HEK293T (cell line): Measurements from ENCODE around the gene RAPGEF5.
A peak's percentile ranks its signal among the peaks of the same experiment; 100 is the strongest.
"Not testable (repeated sequence)": the region's sequence is repeated elsewhere in the genome, so short reads cannot be mapped to it uniquely, and the experiment has no call there.

Source experiments
- CTCF ChIA-PET: fragments of 350-600 bp; formaldehyde crosslinking; extraction: SDS; loops from one replicate; lab custom pipeline; 2021; ENCODE audit warnings: antibody characterized with exemption, inconsistent platforms; lab: Yijun Ruan, JAX
- POLR2A ChIA-PET: fragments of 350-600 bp; formaldehyde crosslinking; extraction: SDS; loops from one replicate; lab custom pipeline; 2020; ENCODE audit warnings: antibody characterized with exemption, inconsistent platforms; lab: Yijun Ruan, JAX
- DNase-seq: peaks from one replicate; pipeline ENCODE4 v3.0.0; 2012; ENCODE audit warnings: mixed read lengths; ENCODE audit errors: extremely low spot score
- ARNT ChIP-seq: fragments of 450-650 bp; IDR thresholded peaks from 2 replicates; pipeline ENCODE4 v1.6.1; 2017; ENCODE audit warnings: mild to moderate bottlenecking
- BHLHE40 ChIP-seq: fragments of 450-650 bp; IDR thresholded peaks from 2 replicates; pipeline ENCODE4 v1.6.1; 2016; ENCODE audit warnings: mild to moderate bottlenecking, moderate library complexity, borderline replicate concordance
- CTBP1 ChIP-seq: fragments of 450-650 bp; IDR thresholded peaks from 2 replicates; pipeline ENCODE4 v1.6.1; 2016; ENCODE audit warnings: borderline replicate concordance
- ELF4 ChIP-seq: fragments of 450-650 bp; IDR thresholded peaks from 2 replicates; pipeline ENCODE4 v1.6.1; 2017; ENCODE audit warnings: antibody characterized with exemption
- FOXA1 ChIP-seq: fragments of 450-650 bp; IDR thresholded peaks from 2 replicates; pipeline ENCODE4 v1.6.1; 2016; ENCODE audit warnings: mild to moderate bottlenecking
- FOXK2 ChIP-seq: fragments of 450-650 bp; IDR thresholded peaks from 2 replicates; pipeline ENCODE4 v1.6.1; 2016; ENCODE audit warnings: mild to moderate bottlenecking
- FOXM1 ChIP-seq: fragments of 450-650 bp; IDR thresholded peaks from 2 replicates; pipeline ENCODE4 v1.6.1; 2017; ENCODE audit warnings: mild to moderate bottlenecking, borderline replicate concordance
- HDGF ChIP-seq: fragments of 450-650 bp; IDR thresholded peaks from 2 replicates; pipeline ENCODE4 v1.6.1; 2017; ENCODE audit warnings: antibody characterized with exemption, borderline replicate concordance
- L3MBTL2 ChIP-seq: fragments of 450-650 bp; conservative IDR thresholded peaks from 2 replicates; pipeline ENCODE4 v1.6.1; 2016; ENCODE audit warnings: mild to moderate bottlenecking
- LEF1 ChIP-seq: fragments of 450-650 bp; IDR thresholded peaks from 2 replicates; pipeline ENCODE4 v1.6.1; 2017; ENCODE audit warnings: mild to moderate bottlenecking, borderline replicate concordance
- NFRKB ChIP-seq: fragments of 450-650 bp; IDR thresholded peaks from 2 replicates; pipeline ENCODE4 v1.6.1; 2016; ENCODE audit warnings: mild to moderate bottlenecking, moderate library complexity
- SP1 ChIP-seq: fragments of 450-650 bp; IDR thresholded peaks from 2 replicates; pipeline ENCODE4 v1.6.1; 2017
- SUZ12 ChIP-seq: fragments of 450-650 bp; IDR thresholded peaks from 2 replicates; pipeline ENCODE4 v1.6.1; 2016; ENCODE audit warnings: mild to moderate bottlenecking
- TARDBP ChIP-seq: fragments of 450-650 bp; IDR thresholded peaks from 2 replicates; pipeline ENCODE4 v1.6.1; 2016
- ZNF384 ChIP-seq: fragments of 450-650 bp; IDR thresholded peaks from 2 replicates; pipeline ENCODE4 v1.6.1; 2016
- TF ChIP-seq, protein P1 (sequence below): fragments of 450-650 bp; IDR thresholded peaks from 2 replicates; pipeline ENCODE4 v1.6.1; 2016

RAPGEF5 gene

DNA sequence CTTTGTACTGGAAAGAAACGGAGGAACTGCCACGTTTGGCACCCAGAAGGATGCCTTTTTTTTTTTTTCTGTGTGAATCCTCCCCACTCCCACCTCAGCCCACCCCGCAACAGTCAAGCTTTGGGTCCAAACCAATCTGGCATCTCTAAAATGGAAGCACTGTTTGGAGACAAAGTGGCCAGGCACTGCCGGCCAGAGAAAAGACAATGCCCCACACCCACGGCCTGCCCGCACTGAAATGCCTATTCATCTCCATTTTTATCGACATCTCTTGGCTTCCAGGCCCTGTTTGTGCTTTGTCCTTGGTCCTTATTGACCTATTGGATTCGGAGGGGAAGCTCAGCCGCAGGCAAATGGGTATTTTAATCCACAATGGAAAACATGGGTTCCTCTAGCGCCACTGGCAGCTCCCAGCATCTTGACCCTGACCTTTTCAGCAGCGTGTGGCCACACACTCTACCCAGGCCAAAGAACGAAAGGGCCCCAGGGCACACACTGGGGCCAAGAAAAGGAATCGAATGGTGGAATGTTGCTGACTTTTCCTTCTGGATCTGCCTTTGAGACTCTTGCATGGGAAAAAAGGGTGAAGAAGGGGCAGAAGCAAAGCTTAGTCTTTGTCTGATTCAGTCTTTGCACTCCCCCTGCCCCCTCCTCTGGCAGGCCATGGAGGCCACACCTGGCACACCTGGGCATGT, 248.7 kb downstream of the RAPGEF5 start:
- POLR2A ChIA-PET: no interaction called here
- CTCF ChIA-PET: interaction anchor here (0.6 to 1.4 kb wide), 2 partner anchors 33 to 366 kb away, joined by 3 to 5 read pairs; no protein-coding TSS in a partner anchor
- no peak for DNase-seq
- no peak for TF ChIP-seq CTBP1
- TF ChIP-seq TARDBP: no peak
- TF ChIP-seq NFRKB: no peak
- TF ChIP-seq ZNF384: no peak

DNA sequence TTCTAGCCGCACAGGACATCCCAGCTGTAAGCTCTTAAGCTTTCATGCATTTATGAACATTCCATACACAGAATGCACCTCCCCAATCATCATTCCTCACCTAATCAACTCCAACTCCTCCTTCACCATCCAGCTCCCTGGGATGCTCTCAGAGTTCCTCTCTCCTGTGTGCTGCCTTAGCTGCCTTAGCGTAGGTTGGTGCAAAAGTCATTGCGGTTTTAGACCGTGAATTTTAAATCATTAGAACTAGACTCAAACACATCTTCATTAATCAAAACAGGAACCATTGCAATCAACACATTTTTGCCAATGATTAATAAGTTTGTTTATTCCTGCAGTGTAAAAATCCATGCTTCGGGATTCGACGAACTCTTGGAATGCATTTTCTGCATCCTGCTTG, 251.4 kb downstream of the RAPGEF5 start:
- TF ChIP-seq TARDBP (no peak), ARNT (no peak), ZNF384 (no peak), L3MBTL2 (no peak), NFRKB (no peak), ELF4 (no peak), LEF1 (no peak), SUZ12 (no peak), HDGF (no peak), FOXA1 (no peak), CTBP1 (no peak)
- no peak for DNase-seq
- POLR2A ChIA-PET: no interaction called here
- CTCF ChIA-PET: no interaction called here

DNA sequence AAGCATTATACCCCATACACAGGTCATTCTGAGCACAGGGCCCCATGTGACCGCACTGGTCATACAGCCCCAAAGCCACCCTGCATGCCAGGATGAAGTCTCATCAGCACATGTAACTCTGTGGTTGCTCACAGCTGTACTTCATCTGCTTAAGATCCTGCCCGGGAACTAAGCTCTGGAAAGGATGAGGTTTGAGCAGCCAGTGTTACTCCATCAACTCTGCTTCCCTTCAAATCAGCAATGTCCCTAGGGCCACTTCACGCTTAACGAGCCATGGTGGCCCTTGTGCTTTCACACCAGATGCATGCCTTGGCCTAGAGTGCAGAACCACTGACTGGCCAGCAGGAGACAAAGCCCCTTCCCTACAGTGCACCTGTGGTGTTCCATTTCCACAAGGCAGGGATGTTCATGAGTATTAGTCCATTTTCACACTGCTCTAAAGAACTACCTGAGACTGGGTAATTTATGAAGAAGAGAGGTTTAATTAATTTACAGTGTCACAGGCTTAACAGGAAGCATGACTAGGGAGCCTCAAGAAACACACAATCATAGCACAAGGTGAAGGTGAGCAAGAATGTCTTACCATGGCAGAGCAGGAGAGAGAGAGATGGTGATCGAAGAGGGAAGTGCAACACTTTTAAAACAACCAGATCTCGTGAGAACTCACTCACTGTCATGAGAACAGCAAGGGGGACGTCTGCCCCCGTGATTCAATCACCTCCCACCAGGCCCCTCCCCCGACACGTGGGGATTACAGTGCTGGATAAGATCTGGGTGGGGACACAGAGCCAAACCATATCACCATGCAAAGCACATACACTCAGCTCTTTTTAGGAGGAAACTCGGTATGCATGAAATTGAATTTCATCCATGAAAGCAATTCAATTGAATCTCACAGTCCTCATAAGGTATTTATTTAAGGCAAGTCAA, 262.3 kb downstream of the RAPGEF5 start:
- CTCF ChIA-PET: interaction anchor here (0.7 to 1.1 kb wide), 3 partner anchors 15 to 356 kb away, joined by 3 read pairs; no protein-coding TSS in a partner anchor
- POLR2A ChIA-PET: interaction anchor here (1.6 kb wide), 1 partner anchor 11 kb away, joined by 3 read pairs; no protein-coding TSS in a partner anchor
- DNase-seq: no peak
- TF ChIP-seq LEF1 (no peak), CTBP1 (no peak), SUZ12 (no peak), ZNF384 (no peak), L3MBTL2 (peak; percentile 59; the same call in 1 of the 2 replicates)

DNA sequence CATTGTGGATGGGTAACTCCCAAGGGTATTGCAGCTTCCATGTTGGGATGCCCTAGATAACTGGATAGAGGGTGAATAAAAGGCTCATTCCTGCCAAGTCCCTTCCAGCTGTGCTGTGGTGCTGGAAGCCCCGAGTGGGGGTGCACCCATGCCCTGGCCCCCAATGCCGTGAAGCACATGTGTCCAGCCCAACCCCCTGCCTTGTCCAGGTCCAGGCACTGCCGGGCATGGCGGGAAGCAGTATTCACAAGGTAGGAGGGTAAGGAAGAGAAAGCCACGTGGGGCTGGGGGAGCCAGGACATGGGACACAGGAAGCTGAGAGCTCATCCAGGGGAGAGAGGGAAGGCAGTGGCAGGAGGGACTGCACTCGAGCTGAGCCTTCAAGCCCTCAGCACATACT, 263.0 kb downstream of the RAPGEF5 start:
- no peak for DNase-seq
- CTCF ChIA-PET: interaction anchor here (0.7 to 1.1 kb wide), 2 partner anchors 11 to 16 kb away, joined by 3 read pairs; no protein-coding TSS in a partner anchor
- TF ChIP-seq CTBP1: no peak
- TF ChIP-seq ELF4: no peak
- TF ChIP-seq L3MBTL2: no peak
- TF ChIP-seq, protein P1, sequence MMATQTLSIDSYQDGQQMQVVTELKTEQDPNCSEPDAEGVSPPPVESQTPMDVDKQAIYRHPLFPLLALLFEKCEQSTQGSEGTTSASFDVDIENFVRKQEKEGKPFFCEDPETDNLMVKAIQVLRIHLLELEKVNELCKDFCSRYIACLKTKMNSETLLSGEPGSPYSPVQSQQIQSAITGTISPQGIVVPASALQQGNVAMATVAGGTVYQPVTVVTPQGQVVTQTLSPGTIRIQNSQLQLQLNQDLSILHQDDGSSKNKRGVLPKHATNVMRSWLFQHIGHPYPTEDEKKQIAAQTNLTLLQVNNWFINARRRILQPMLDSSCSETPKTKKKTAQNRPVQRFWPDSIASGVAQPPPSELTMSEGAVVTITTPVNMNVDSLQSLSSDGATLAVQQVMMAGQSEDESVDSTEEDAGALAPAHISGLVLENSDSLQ: no peak
- TF ChIP-seq FOXM1: no peak
- no peak for TF ChIP-seq HDGF
- TF ChIP-seq NFRKB: no peak
- TF ChIP-seq FOXK2: no peak
- TF ChIP-seq BHLHE40: no peak
- no peak for TF ChIP-seq TARDBP
- no peak for TF ChIP-seq FOXA1
- TF ChIP-seq SP1: no peak
- no peak for TF ChIP-seq LEF1
- POLR2A ChIA-PET: interaction anchor here (1.6 kb wide), 1 partner anchor 10 kb away, joined by 3 read pairs; no protein-coding TSS in a partner anchor

DNA sequence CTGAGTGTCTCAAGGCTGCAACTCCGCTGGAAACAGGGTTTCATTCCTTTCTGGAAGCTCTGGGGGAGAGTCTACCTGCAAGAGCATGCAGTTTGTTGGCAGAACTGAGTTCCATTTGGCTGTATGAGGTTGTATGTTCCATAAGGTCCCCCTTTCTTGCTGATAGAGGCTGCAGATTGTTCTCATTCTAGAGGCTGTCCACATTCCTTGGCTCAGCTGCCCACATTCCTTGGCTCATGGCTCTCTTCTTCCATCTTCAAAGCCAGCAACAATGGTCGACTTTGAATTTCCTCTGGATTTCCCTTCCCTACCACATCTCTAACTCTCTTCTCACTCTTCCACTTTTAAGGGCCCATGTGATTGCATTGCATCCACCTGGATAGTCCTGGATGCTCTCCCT, 264.0 kb downstream of the RAPGEF5 start:
- DNase-seq: no peak
- ChIA-PET CTCF (interaction anchor here (0.7 kb wide), 1 partner anchor 10 kb away, joined by 3 read pairs; no protein-coding TSS in a partner anchor), POLR2A (interaction anchor here (2.0 kb wide), 1 partner anchor 10 kb away, joined by 7 read pairs; no protein-coding TSS in a partner anchor)
- TF ChIP-seq ZNF384 (no peak), SUZ12 (no peak), L3MBTL2 (no peak), FOXK2 (no peak), FOXA1 (no peak)

DNA sequence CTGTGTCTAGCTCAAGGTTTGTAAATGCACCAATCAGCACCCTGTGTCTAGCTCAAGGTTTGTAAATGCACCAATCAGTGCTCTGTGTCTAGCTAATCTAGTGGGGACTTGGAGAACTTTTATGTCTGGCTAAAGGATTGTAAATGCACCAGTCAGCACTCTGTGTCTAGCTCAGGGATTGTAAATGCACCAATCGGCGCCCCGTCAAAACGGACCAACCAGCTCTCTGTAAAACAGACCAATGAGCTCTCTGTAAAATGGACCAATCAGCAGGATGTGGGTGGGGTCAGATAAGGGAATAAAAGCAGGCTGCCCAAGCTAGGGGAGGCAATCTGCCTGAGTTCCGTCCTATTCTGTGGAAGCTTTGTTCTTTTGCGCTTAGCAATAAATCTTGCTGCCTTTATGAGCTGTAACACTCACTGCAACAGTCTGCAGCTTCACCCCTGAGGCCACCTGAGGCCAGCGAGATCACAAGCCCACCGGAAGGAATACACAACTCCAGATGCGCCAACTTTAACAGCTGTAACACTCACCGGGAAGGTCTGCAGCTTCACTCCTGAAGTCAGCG, 265.9 kb downstream of the RAPGEF5 start:
- ChIA-PET CTCF (interaction anchor here (0.9 kb wide), 1 partner anchor 9 kb away, joined by 4 read pairs; no protein-coding TSS in a partner anchor), POLR2A (interaction anchor here (2.0 kb wide), 1 partner anchor 8 kb away, joined by 7 read pairs; no protein-coding TSS in a partner anchor)
- not testable (repeated sequence) for DNase-seq

DNA sequence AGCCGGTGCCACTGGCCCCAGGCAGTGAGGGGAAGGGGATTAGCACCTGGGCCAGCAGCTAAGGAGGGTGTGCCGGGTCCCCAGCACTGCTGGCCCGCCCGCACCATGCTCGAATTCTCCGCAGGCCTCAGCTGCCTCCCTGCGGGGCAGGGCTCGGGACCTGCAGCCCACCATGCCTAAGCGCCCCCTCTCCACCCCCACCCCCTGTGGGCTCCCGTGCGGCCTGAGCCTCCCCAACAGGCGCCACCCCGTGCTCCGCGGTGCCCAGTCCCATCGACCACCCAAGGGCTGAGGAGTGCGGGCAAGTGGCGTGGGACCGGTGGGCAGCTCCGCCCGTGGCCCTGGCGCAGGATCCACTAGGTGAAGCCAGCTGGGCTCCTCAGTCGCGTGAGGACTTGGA, 266.4 kb downstream of the RAPGEF5 start:
- POLR2A ChIA-PET: no interaction called here
- CTCF ChIA-PET: no interaction called here
- TF ChIP-seq FOXK2 (no peak), TARDBP (no peak), SUZ12 (no peak), SP1 (no peak), BHLHE40 (no peak), ZNF384 (no peak), CTBP1 (no peak), FOXA1 (no peak), NFRKB (no peak), L3MBTL2 (no peak), LEF1 (no peak), ARNT (no peak), FOXM1 (no peak), ELF4 (no peak), HDGF (no peak)
- TF ChIP-seq, protein P1: no peak
- DNase-seq: no peak
